ENCODE data around the gene OR5K2.

- TF ChIP-seq ESRRA (IDR thresholded peaks at IDR 0.05; ENCODE audit: borderline replicate concordance, low read length) (no peak), CTCF (IDR thresholded peaks at IDR 0.05) (no peak), POLR2A (IDR thresholded peaks at IDR 0.05; ENCODE audit: low read length) (no peak)
Measured at GRCh38 chr3:98531622-98532274, 34.3 kb downstream of the OR5K2 start, which contains the start of gene GPR15.
